GM18511 (cell line): Measurements from ENCODE around the gene ZER1.
"Not testable (repeated sequence)": the region's sequence is repeated elsewhere in the genome, so short reads cannot be mapped to it uniquely, and the experiment has no call there.

Source experiments
- ATAC-seq: cut with Tn5 transposase; IDR thresholded peaks from one replicate; pipeline ENCODE4 v1.9.1; 2021; ENCODE audit warnings: mild to moderate bottlenecking, moderate library complexity; ENCODE audit not compliant: unreplicated experiment

Gene ZER1

GRCh38 chr9:128771745-128772519 lies at the start of gene ZER1:
ZER1 (minus strand) TSS chr9:128771927; CDS start chr9:128755565, 16,362 bp downstream.
- peak; percentile 90 for ATAC-seq

- no peak for ATAC-seq
Measured at GRCh38 chr9:128820665-128821583, 49.2 kb upstream of the ZER1 start.

GRCh38 chr9:128819716-128820664 lies 48.3 kb upstream of the ZER1 start:
- no peak for ATAC-seq

- peak; percentile 38 for ATAC-seq
Measured at GRCh38 chr9:128818839-128819715, 47.4 kb upstream of the ZER1 start.

- ATAC-seq: peak; percentile 87
Measured at GRCh38 chr9:128818099-128818838, 46.5 kb upstream of the ZER1 start, which contains the start of gene ENDOG. ENDOG (plus strand) TSS chr9:128818500; CDS start chr9:128818685, 185 bp downstream.

- ATAC-seq: no peak
Measured at GRCh38 chr9:128810873-128811272, 39.1 kb upstream of the ZER1 start.

- no peak for ATAC-seq
Measured at GRCh38 chr9:128809831-128810230, 38.1 kb upstream of the ZER1 start.

GRCh38 chr9:128809036-128809599 lies 37.4 kb upstream of the ZER1 start:
- ATAC-seq: no peak

- ATAC-seq: no peak
Measured at GRCh38 chr9:128808543-128808942, 36.8 kb upstream of the ZER1 start.

GRCh38 chr9:128807827-128808226 lies 36.1 kb upstream of the ZER1 start:
- ATAC-seq: no peak

GRCh38 chr9:128805661-128806060 lies 33.9 kb upstream of the ZER1 start:
- ATAC-seq: no peak

GRCh38 chr9:128802482-128802881 lies 30.8 kb upstream of the ZER1 start:
- no peak for ATAC-seq

- no peak for ATAC-seq
Measured at GRCh38 chr9:128800061-128800460, 28.3 kb upstream of the ZER1 start.

GRCh38 chr9:128798896-128799295 lies 27.2 kb upstream of the ZER1 start:
- no peak for ATAC-seq

GRCh38 chr9:128794961-128795360 lies 23.2 kb upstream of the ZER1 start:
- not testable (repeated sequence) for ATAC-seq

- no peak for ATAC-seq
Measured at GRCh38 chr9:128792978-128793686, 21.4 kb upstream of the ZER1 start.

- ATAC-seq: no peak
Measured at GRCh38 chr9:128792134-128792533, 20.4 kb upstream of the ZER1 start.

- no peak for ATAC-seq
Measured at GRCh38 chr9:128790536-128790935, 18.8 kb upstream of the ZER1 start.
